GM18502 (cell line): Measurements from ENCODE around the gene GRIP1.

Source experiments
- ATAC-seq: cut with Tn5 transposase; IDR thresholded peaks from one replicate; pipeline ENCODE4 v1.9.1; 2021; ENCODE audit warnings: mild to moderate bottlenecking; ENCODE audit not compliant: unreplicated experiment, poor library complexity

Gene GRIP1

GRCh38 chr12:66409195-66409871, 269.5 kb downstream of the GRIP1 start:
- peak; percentile 56 for ATAC-seq

GRCh38 chr12:66405395-66405794, 273.5 kb downstream of the GRIP1 start:
- no peak for ATAC-seq

GRCh38 chr12:66403746-66404145, 275.1 kb downstream of the GRIP1 start:
- peak; percentile 81 for ATAC-seq

GRCh38 chr12:66399911-66400306, 279.0 kb downstream of the GRIP1 start:
- ATAC-seq, result no peak

GRCh38 chr12:66398931-66399910, 279.7 kb downstream of the GRIP1 start:
- ATAC-seq, result no peak

GRCh38 chr12:66397574-66398290, 281.1 kb downstream of the GRIP1 start:
- no peak for ATAC-seq

- no peak for ATAC-seq
These were observed 285.0 kb downstream of the GRIP1 start for GRCh38 chr12:66393890-66394289.

GRCh38 chr12:66392266-66392915, 286.5 kb downstream of the GRIP1 start:
- ATAC-seq, result no peak

- ATAC-seq, result no peak
These were observed 290.4 kb downstream of the GRIP1 start for GRCh38 chr12:66388517-66388916.

GRCh38 chr12:66387117-66387516, 291.8 kb downstream of the GRIP1 start:
- ATAC-seq, result no peak

GRCh38 chr12:66380769-66381535, 297.9 kb downstream of the GRIP1 start:
- no peak for ATAC-seq

- peak; percentile 54 for ATAC-seq
These were observed 299.3 kb downstream of the GRIP1 start for GRCh38 chr12:66379616-66380015.

- ATAC-seq, result no peak
These were observed 303.3 kb downstream of the GRIP1 start for GRCh38 chr12:66375560-66375959.

- no peak for ATAC-seq
These were observed 306.9 kb downstream of the GRIP1 start for GRCh38 chr12:66371982-66372381.

GRCh38 chr12:66367015-66367667, 311.7 kb downstream of the GRIP1 start:
- no peak for ATAC-seq

- no peak for ATAC-seq
These were observed 313.0 kb downstream of the GRIP1 start for GRCh38 chr12:66365718-66366490.

GRCh38 chr12:66361703-66362102, 317.2 kb downstream of the GRIP1 start:
- no peak for ATAC-seq

- ATAC-seq, result no peak
These were observed 319.6 kb downstream of the GRIP1 start for GRCh38 chr12:66359300-66359699.
